Measurements from ENCODE around the gene CLSTN2. TPM values are rescaled to one million over a fixed set of nuclear protein-coding genes. Genes with fewer than 3 reads are reported as not detected.

CLSTN2 gene
- total and polyA plus RNA-seq, 2 of the 8 experiments (the other 6 are each of a cell fraction or from before 2014, with no cell fraction given): 0.39 to 0.52 TPM

- DNase-seq (ENCODE audit: low read depth in 1 of 2, low spot score in 2 of 2) (peak in 1 of 2 experiments; percentile 7), FAIRE-seq (no peak)
- H3K4me2 ChIP-seq (ENCODE audit: insufficient read depth in 1 of 2, low read depth in 2 of 2, low read length in 2 of 2): no peak overlapping the region
- H3K36me3 ChIP-seq (ENCODE audit: control insufficient read depth in 2 of 4, insufficient read depth in 4 of 4, low read length in 3 of 4): no peaks in the 10 kb centered on the region
- H4K5ac ChIP-seq (ENCODE audit: insufficient read length, low read depth, low read length): no peak overlapping the region
- H3K4me1 ChIP-seq (replicated peaks in 1 of 4; ENCODE audit: control insufficient read depth in 3 of 4, insufficient read depth in 4 of 4, low read length in 3 of 4): no peaks in the 10 kb centered on the region
- H3K18ac ChIP-seq (ENCODE audit: extremely low read depth, low read length): no peak overlapping the region
- H2BK5ac ChIP-seq (ENCODE audit: low read depth, low read length): no peak overlapping the region
- H3K23me2 ChIP-seq (ENCODE audit: low read depth, low read length): no peaks in the 10 kb centered on the region
- H2BK12ac ChIP-seq (ENCODE audit: low read depth, low read length): no peak overlapping the region
- no peak overlapping the region for H2AK5ac ChIP-seq (ENCODE audit: low read depth, low read length)
- no peak overlapping the region for H3K4me3 ChIP-seq (ENCODE audit: extremely low read depth in 1 of 4, insufficient read depth in 2 of 4, low read depth in 3 of 4, low read length in 4 of 4)
- H3K27me3 ChIP-seq (replicated peaks in 1 of 4; ENCODE audit: control insufficient read depth in 3 of 4, extremely low read depth in 1 of 4, insufficient read depth in 3 of 4, low read length in 3 of 4): no peaks in the 10 kb centered on the region
- H2BK15ac ChIP-seq (ENCODE audit: low read length): no peak overlapping the region
- ChIA-PET CTCF (ENCODE audit: partially characterized antibody) (interaction anchor here (0.7 to 1.8 kb wide), 4 partner anchors 23 to 209 kb away, joined by 3 to 8 read pairs (median 3); no protein-coding TSS in a partner anchor), POLR2A (ENCODE audit: partially characterized antibody) (no interaction called here)
- no peak overlapping the region for H2AFZ ChIP-seq (ENCODE audit: low read length)
- no peak overlapping the region for H3K27ac ChIP-seq (ENCODE audit: low read depth, low read length)
- no peak overlapping the region for H2BK20ac ChIP-seq (ENCODE audit: low read length)
- H3K56ac ChIP-seq (replicated peaks; ENCODE audit: insufficient read length, low read depth, low read length): no peak overlapping the region
- no peaks in the 10 kb centered on the region for H3K79me2 ChIP-seq (ENCODE audit: control insufficient read depth in 1 of 2, insufficient read depth in 2 of 2, low read length in 2 of 2)
- H3K9me3 ChIP-seq (ENCODE audit: insufficient read depth in 2 of 2, low read depth in 1 of 2, low read length in 1 of 2): no peaks in the 10 kb centered on the region
- no peaks in the 10 kb centered on the region for H4K20me1 ChIP-seq (replicated peaks in 1 of 2; ENCODE audit: control insufficient read depth in 1 of 2, insufficient read depth in 2 of 2, low read length in 2 of 2)
- TF ChIP-seq CBX5 (IDR thresholded peaks at IDR 0.05; ENCODE audit: low read depth, low read length) (no peak), TCF12 (IDR thresholded peaks at IDR 0.05; ENCODE audit: low read depth, low read length) (no peak), RAD21 (IDR thresholded peaks at IDR 0.05 in 1 of 2, conservative IDR thresholded peaks at IDR 0.05 in 1 of 2; ENCODE audit: low read depth in 2 of 2, low read length in 2 of 2) (no peak), YY1 (IDR thresholded peaks at IDR 0.05; ENCODE audit: low read depth, low read length) (no peak)
- H4K91ac ChIP-seq (replicated peaks; ENCODE audit: insufficient read length, low read length): no peak overlapping the region
- H3K9ac ChIP-seq (replicated peaks in 1 of 4; ENCODE audit: extremely low read depth in 1 of 4, low read depth in 3 of 4, low read length in 3 of 4): no peak overlapping the region
- 89% methylated on average over 5 of the region's 5 CpGs; no CpG with 5 or more reads in 1 of the 2 experiments for WGBS, 2 experiments (ENCODE audit: extremely low coverage in 1 of 2, insufficient coverage in 1 of 2, insufficient read length in 1 of 2, insufficient replicate concordance in 2 of 2, low coverage in 1 of 2, low lambda C conversion rate in 2 of 2, missing lambda C conversion rate in 1 of 2)
- no peak overlapping the region for H3K23ac ChIP-seq (ENCODE audit: insufficient read length)
- no peaks in the 10 kb centered on the region for H3K79me1 ChIP-seq (ENCODE audit: low read depth, low read length)
- no peak overlapping the region for H3K4ac ChIP-seq (replicated peaks; ENCODE audit: insufficient read length, low read depth, low read length)
- H4K8ac ChIP-seq (ENCODE audit: extremely low read depth, insufficient read depth, low read length): no peak overlapping the region
- H2BK120ac ChIP-seq (replicated peaks; ENCODE audit: low read depth, low read length): no peak overlapping the region
- no peak overlapping the region for H3K14ac ChIP-seq (ENCODE audit: insufficient read length)
These were observed 216.3 kb downstream of the CLSTN2 start for GRCh38 chr3:140151321-140151720.

Data from H1 (cell line).